HG03558 (cell line): ENCODE data around the gene FOXQ1.

Source experiments
- ATAC-seq: cut with Tn5 transposase; IDR thresholded peaks from one replicate; pipeline ENCODE4 v1.9.1; 2021; ENCODE audit warnings: moderate number of reproducible peaks; ENCODE audit not compliant: unreplicated experiment; ENCODE audit errors: extremely low read depth

FOXQ1 gene

GRCh38 chr6:1290086-1290485 is 21.8 kb upstream of the FOXQ1 start:
- no peak for ATAC-seq

- no peak for ATAC-seq
These were observed 21.1 kb upstream of the FOXQ1 start for GRCh38 chr6:1290805-1291204.

GRCh38 chr6:1291381-1291780 is 20.5 kb upstream of the FOXQ1 start:
- no peak for ATAC-seq

- ATAC-seq = no peak
These were observed 16.5 kb upstream of the FOXQ1 start for GRCh38 chr6:1295420-1295819.

GRCh38 chr6:1296079-1296478 is 15.8 kb upstream of the FOXQ1 start:
- no peak for ATAC-seq

GRCh38 chr6:1296542-1296941 is 15.4 kb upstream of the FOXQ1 start:
- ATAC-seq = no peak

- no peak for ATAC-seq
These were observed 14.2 kb upstream of the FOXQ1 start for GRCh38 chr6:1297746-1298145.

- ATAC-seq = no peak
These were observed 13.1 kb upstream of the FOXQ1 start for GRCh38 chr6:1298768-1299167.

- no peak for ATAC-seq
These were observed 5.8 kb upstream of the FOXQ1 start for GRCh38 chr6:1306133-1306532.

- ATAC-seq = no peak
These were observed 2.5 kb upstream of the FOXQ1 start for GRCh38 chr6:1309366-1309765.

- no peak for ATAC-seq
These were observed 1.1 kb upstream of the FOXQ1 start for GRCh38 chr6:1310628-1311399.

GRCh38 chr6:1312203-1312472 is 240 bp downstream of the FOXQ1 start:
- ATAC-seq = no peak

GRCh38 chr6:1312473-1313367 is 822 bp downstream of the FOXQ1 start:
- no peak for ATAC-seq

GRCh38 chr6:1313384-1313766 is 1.5 kb downstream of the FOXQ1 start:
- no peak for ATAC-seq

- no peak for ATAC-seq
These were observed 2.0 kb downstream of the FOXQ1 start for GRCh38 chr6:1313767-1314503.

- no peak for ATAC-seq
These were observed 2.7 kb downstream of the FOXQ1 start for GRCh38 chr6:1314617-1315016.

GRCh38 chr6:1315201-1315559 is 3.3 kb downstream of the FOXQ1 start:
- no peak for ATAC-seq

- ATAC-seq = no peak
These were observed 3.9 kb downstream of the FOXQ1 start for GRCh38 chr6:1315560-1316386.

GRCh38 chr6:1316489-1316971 is 4.6 kb downstream of the FOXQ1 start:
- ATAC-seq = no peak

- ATAC-seq = no peak
These were observed 5.5 kb downstream of the FOXQ1 start for GRCh38 chr6:1317302-1317815.
